ENCODE measurements around the gene PCNX4. TPM values are rescaled to one million over a fixed set of nuclear protein-coding genes. Genes with fewer than 3 reads are reported as not detected.
"Not testable (repeated sequence)": the region's sequence is repeated elsewhere in the genome, so short reads cannot be mapped to it uniquely, and the experiment has no call there.

Gene PCNX4
- total and polyA plus RNA-seq, 8 donors: 9.5 to 24.0 (median 16.1) TPM

DNA sequence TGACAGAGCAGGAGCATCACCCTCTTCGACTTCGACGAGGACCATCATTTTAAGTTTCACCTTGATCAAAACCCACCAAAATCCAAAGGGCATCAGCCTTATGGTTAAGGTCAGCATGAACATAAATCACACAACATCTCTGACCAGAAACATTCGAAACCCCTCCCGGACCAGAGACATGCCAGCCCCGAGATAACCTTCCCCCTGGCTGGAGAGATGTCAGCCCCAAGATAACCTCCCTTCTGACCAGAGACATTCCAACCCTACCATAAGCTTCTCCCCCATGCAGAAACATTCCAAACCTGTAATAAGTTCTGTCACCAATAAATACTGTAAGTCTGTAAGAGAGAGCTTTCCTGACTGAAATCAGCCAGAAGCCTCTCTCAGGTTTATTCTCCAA lies 6.3 kb downstream of the PCNX4 start:
- no peak for FAIRE-seq

DNA sequence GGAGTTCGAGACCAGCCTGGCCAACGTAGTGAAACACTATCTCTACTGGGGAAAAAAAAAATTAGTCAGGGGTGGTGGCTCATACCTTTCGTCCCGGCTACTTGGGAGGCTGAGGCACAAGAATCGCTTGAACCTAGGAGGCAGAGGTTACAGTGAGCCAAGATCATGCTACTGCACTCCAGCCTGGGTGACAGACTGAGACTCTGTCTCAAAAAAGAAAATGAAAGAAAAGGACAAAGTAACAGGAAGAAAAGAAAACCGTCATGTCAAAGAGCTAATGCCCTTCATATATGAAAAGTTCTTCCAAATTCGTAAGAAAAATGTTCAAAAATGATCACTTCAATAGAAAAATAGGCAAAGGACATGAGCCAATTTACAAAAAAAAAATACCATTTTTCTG lies 8.1 kb downstream of the PCNX4 start:
- not testable (repeated sequence) for ATAC-seq, H3K9me3 ChIP-seq, H3K36me3 ChIP-seq, DNase-seq, H3K27ac ChIP-seq, H3K4me3 ChIP-seq, H3K27me3 ChIP-seq, FAIRE-seq
- WGBS, 2 donors: 95 to 98% methylated on average over 7 of the region's 7 CpGs
- intact Hi-C loops (cut with DNase I): loop anchor here in 2 of 3 donors (10.0 kb wide), 1 partner anchor 55 kb away; no protein-coding TSS in a partner anchor
- H3K4me1 ChIP-seq: peaks cover 6 to 14% (median 8%) of the 10 kb centered on the region in 3 donors

More for the DNA sequence above, 6.3 kb downstream of the PCNX4 start:
- intact Hi-C loops (cut with DNase I): loop anchor here in 1 of 3 donors (10.0 kb wide), 1 partner anchor 57 kb away; no protein-coding TSS in a partner anchor
- WGBS, 2 donors: 93 to 95% methylated on average over 6 of the region's 6 CpGs
- no peak overlapping the region for H3K4me3 ChIP-seq
- H3K27ac ChIP-seq: no peak overlapping the region
- H3K36me3 ChIP-seq: peaks cover 0 to 4% (median 0%) of the 10 kb centered on the region in 3 donors
- H3K9me3 ChIP-seq: no peaks in the 10 kb centered on the region
- H3K27me3 ChIP-seq: no peaks in the 10 kb centered on the region
- ATAC-seq: no peak
- DNase-seq: no peak
- TF ChIP-seq, protein P1, sequence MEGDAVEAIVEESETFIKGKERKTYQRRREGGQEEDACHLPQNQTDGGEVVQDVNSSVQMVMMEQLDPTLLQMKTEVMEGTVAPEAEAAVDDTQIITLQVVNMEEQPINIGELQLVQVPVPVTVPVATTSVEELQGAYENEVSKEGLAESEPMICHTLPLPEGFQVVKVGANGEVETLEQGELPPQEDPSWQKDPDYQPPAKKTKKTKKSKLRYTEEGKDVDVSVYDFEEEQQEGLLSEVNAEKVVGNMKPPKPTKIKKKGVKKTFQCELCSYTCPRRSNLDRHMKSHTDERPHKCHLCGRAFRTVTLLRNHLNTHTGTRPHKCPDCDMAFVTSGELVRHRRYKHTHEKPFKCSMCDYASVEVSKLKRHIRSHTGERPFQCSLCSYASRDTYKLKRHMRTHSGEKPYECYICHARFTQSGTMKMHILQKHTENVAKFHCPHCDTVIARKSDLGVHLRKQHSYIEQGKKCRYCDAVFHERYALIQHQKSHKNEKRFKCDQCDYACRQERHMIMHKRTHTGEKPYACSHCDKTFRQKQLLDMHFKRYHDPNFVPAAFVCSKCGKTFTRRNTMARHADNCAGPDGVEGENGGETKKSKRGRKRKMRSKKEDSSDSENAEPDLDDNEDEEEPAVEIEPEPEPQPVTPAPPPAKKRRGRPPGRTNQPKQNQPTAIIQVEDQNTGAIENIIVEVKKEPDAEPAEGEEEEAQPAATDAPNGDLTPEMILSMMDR (IDR thresholded peaks at IDR 0.05): no peak
- peaks cover 1 to 16% (median 15%) of the 10 kb centered on the region in 3 donors for H3K4me1 ChIP-seq

DNA sequence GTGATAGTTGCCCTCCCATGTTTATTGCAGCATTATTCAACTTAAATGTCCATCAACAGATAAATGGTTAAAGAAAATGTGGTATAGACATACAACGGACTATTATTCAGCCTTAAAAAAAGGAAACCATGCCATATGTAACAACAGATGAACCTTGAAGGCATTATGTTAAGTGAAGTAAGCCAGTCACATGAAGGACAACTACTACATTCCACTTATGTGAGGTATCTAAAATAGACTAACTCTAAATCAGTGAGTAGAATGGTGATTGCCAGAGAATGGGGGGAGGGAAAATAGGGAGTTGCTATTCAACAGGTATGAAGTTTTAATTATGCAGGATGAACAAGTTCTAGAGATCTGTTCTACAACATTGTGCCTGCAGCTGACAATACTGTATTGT lies 10.1 kb downstream of the PCNX4 start:
- Histone ChIP-seq H3K36me3 (peaks cover 0 to 4% (median 0%) of the 10 kb centered on the region in 3 donors), H3K27me3 (no peaks in the 10 kb centered on the region), H3K4me1 (peaks cover 6 to 14% (median 8%) of the 10 kb centered on the region in 3 donors), H3K27ac (no peak overlapping the region), H3K9me3 (no peaks in the 10 kb centered on the region), H3K4me3 (no peak overlapping the region)
- ATAC-seq (no peak), DNase-seq (no peak), FAIRE-seq (no peak)
- 89 to 93% methylated on average over 1 of the region's 1 CpG for WGBS, 2 donors
- TF ChIP-seq, protein P1 (IDR thresholded peaks at IDR 0.05): no peak
- intact Hi-C loops (cut with DNase I): loop anchor here in 1 of 3 donors (10.0 kb wide), 1 partner anchor 53 kb away; no protein-coding TSS in a partner anchor

DNA sequence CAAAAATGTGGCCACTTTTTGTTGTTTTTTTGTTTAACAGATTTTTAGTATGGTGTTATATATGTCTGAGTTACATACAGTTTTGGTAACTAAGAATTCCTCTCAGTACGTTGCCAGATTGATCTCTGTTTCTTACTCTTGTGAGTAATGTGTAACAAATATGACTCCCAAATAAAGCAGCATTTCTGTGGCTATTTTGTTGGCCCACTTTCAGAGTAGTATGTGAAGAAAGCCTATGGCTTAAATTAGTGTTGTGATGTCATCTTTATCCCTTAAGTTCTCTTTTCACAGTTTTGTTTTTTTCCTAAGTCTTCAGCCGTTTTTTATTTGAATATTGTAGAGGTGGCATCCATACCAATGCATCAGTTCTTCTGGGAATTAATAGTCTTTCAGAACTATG lies 10.7 kb downstream of the PCNX4 start:
- DNase-seq (no peak), FAIRE-seq (no peak), ATAC-seq (no peak)
- intact Hi-C loops (cut with DNase I): loop anchor here in 1 of 3 donors (10.0 kb wide), 1 partner anchor 52 kb away; no protein-coding TSS in a partner anchor
- Histone ChIP-seq H3K27ac (no peak overlapping the region), H3K4me3 (no peak overlapping the region), H3K4me1 (peaks cover 6 to 14% (median 8%) of the 10 kb centered on the region in 3 donors), H3K36me3 (peaks cover 0 to 4% (median 0%) of the 10 kb centered on the region in 3 donors), H3K27me3 (no peaks in the 10 kb centered on the region), H3K9me3 (no peaks in the 10 kb centered on the region)
- TF ChIP-seq, protein P1 (IDR thresholded peaks at IDR 0.05): no peak
- 46 to 49% methylated on average over 2 of the region's 2 CpGs for WGBS, 2 donors

- intact Hi-C loops (cut with DNase I): loop anchor here in 1 of 3 donors (10.0 kb wide), 1 partner anchor 48 kb away; no protein-coding TSS in a partner anchor
- FAIRE-seq (no peak), ATAC-seq (peak in 2 of 4 donors; percentile 67 to 75), DNase-seq (no peak)
- no peaks in the 10 kb centered on the region for H3K27me3 ChIP-seq
- H3K4me3 ChIP-seq: no peak overlapping the region
- H3K4me1 ChIP-seq: peaks cover 6 to 14% (median 8%) of the 10 kb centered on the region in 3 donors
- TF ChIP-seq, protein P1 (IDR thresholded peaks at IDR 0.05): no peak
- H3K27ac ChIP-seq: no peak overlapping the region
- H3K36me3 ChIP-seq: no peaks in the 10 kb centered on the region
- H3K9me3 ChIP-seq: no peaks in the 10 kb centered on the region
- WGBS, 2 donors: 67 to 77% methylated on average over 2 of the region's 2 CpGs
Measured at GRCh38 chr14:60106339-60106738, 14.6 kb downstream of the PCNX4 start.
